NAMALWA (cell line): ENCODE results near the gene ENDOD1.
"Not testable (repeated sequence)": the region's sequence is repeated elsewhere in the genome, so short reads cannot be mapped to it uniquely, and the experiment has no call there.

ENCODE experiments used
- DNase-seq: peaks from one replicate; pipeline ENCODE4 v3.0.0-alpha.2; 2015; ENCODE audit warnings: low spot score

ENDOD1 gene

DNA sequence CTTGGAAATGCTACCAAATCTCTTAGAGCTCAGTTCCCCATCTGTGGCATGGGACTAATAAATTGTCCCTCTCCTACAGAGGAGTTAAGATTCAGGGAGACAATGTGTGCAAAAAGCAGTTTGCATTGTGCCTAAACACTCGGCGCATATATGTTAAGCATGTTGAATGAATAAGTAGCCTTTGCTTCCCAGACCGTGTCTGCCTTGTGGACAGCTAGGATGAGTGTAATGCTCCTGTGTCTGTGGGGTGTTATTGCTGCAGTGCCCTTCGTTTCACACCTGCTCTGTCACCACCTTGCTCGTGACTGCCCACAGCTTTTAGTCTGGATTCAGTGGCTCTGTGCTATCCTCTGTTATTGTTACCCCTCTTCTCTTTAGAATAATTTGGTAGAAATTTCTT is 14.1 kb downstream of the ENDOD1 start:
- DNase-seq = no peak

DNA sequence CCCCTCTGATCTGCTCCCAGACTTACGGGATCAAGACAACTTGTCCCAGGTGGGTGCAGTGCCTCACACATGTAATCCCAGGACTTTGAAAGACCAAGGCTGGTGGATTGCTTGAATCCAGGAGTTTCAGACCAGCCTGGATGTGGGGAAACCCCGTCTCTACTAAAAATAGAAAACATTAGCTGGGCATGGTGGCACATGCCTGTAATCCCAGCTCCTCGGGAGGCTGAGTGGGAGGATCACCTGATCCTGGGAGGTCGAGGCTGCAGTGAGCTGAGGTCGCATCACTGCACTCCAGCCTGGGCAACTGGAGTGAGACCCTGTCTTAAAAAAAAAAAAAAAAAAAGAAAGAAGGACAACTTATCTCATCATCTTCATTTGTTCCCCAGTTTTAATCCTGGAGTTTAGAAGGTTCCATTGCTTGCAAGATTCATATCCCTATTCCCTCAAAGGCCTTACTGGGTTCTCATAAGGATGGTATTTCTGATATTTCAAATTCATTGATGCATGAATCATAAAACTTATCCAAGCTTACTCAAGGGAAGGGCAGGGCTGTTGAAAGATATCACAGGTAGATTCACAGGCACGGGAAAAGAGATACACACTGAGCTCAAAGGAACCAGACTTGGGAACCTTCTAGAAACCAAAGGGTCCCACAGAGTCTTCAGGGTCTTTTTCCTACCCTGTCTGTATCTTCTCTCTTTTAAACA is 14.6 kb downstream of the ENDOD1 start:
- DNase-seq = no peak

DNA sequence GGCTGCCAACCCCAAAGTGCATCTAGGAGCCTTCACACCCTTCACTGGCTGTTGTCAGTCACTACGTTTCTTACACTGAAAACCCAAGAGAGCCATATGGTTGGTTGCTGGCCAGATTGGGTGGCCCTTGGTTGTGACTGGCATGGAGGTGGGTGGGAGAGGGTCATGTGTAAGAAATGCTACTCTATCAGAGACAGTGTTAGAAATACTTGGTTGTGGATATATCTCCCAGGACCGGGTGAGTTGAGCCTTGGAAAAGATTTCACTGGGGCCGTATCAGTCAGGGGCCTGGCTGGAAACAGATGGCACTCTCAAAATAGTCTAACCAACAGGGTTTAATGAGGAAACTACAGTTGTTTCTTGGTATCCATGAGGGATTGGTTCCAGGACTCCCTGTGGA is 15.2 kb downstream of the ENDOD1 start:
- DNase-seq = no peak

DNA sequence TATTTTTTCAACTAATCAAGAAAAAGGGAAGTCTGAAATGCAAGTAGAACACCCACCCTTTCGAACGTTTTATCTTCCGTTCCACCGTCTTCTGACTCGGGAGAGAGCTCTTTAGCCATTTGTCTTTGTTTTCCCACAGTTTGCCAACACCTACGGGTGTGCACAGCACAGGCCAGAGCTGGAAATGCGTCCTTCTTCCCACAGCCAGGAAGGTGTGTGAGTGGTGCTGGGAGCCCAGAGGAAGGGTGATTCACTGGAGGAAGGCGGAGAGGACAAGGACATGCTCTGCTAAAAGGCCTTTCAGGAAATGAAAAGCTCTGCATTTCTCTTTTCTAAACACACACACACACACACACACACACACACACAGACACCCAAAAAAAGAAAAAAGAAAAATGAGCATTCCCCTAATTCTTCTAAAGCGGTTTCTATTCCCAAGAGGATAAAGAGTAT is 18.5 kb downstream of the ENDOD1 start:
- DNase-seq = no peak

DNA sequence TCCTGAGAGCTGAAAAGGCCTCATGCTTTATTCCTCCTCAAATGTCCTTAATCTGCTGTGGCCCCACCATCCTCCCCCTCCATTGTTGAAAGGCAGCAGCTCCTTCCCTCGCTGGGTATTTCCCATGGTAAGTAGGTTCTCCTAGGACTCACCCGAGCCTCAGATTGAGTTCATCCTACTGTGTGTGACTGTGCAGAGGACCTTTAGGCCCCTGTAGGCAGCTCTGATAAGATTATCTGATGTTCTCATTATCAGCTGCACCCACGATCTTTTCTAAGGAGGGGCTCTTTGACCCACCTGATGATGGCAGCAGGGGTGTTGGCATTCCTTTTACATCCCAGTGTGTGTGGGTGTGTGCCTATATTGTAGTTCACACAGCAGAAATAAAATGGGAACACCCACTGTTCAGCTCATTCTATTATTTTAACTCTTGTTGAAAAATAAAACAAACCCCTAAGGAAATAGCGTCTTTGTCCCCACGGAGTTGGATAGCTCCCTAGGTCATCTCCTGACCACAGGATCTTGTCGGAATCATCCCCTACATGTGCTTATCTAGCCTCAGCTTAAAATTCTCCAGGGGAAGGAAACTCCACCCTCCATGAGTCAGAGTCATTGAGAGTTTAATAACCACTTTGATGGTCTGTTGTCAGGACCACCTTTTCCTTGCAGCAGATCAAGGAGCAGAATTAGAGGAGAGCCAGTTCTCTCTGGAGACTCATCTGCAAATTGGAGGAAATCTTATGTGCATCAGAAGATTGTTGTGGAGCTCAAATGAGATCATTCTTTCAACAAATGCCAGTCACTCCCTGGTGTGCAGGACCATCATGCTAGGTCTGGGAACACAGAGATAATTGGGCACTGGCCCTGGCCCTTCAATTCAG is 19.3 kb downstream of the ENDOD1 start:
- no peak for DNase-seq

DNA sequence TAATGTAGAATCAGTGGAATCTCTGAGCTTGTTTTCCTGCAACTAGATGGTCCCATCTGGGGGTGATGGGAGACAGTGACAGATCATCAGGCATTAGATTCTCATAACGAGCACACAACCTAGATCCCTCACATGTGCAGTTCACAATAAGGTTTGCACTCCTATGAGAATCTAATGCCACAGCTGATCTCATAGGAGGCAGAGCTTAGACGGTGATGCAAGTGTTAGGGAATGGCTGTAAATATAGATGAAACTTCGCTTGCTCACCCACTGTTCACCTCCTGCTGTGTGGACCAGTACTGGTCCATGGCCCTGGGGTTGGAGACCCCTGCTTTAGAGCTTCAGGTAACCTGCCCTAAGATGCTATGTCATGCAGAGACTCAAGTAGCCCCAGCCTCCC is 21.8 kb downstream of the ENDOD1 start:
- not testable (repeated sequence) for DNase-seq

DNA sequence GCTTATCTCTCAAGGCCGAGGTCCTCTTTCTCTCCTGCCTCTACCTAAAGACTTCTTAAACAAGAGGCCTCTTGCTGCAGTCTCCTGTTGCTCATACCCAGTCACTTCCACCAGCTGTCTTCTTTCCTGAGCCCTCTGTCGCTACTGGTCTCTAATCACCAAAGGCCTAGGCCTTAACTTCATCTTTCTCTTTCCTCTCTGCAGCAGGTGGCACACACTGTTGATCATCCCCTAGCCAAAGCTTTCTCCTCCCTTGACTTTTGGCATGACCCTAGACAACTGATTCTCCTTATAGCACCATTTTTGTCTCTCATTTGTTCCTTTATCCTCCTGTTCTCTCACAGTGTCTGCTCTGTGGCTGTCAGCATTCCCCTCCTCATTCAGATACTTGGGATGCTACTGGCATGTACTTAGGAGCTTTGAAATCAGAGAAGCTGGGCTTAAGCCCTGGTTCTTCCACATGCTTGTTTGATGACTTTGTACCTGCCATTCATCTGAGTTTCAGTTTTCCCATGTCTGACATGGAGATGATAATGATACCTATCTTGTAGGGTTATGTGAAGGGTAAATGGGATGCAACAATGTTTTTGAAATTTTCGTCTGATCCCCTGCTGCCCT is 22.4 kb downstream of the ENDOD1 start:
- DNase-seq = no peak

DNA sequence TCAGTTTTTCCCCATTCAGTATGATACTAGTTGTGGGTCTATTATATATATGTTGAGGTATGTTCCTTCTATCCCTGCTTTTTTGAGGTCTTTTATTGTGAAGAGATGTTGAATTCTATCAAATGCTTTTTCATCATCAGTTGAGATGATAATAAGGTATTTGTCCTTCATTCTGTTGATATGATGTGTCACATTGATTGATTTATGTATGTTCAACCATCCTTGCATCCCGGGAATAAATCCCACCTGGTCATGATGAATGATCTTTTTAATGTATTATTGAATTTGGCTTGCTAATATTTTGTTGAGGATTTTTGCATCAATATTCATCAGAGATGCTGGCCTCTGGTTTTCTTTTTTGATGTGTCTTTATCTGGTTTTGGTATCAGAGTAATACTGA is 26.0 kb downstream of the ENDOD1 start:
- no peak for DNase-seq

DNA sequence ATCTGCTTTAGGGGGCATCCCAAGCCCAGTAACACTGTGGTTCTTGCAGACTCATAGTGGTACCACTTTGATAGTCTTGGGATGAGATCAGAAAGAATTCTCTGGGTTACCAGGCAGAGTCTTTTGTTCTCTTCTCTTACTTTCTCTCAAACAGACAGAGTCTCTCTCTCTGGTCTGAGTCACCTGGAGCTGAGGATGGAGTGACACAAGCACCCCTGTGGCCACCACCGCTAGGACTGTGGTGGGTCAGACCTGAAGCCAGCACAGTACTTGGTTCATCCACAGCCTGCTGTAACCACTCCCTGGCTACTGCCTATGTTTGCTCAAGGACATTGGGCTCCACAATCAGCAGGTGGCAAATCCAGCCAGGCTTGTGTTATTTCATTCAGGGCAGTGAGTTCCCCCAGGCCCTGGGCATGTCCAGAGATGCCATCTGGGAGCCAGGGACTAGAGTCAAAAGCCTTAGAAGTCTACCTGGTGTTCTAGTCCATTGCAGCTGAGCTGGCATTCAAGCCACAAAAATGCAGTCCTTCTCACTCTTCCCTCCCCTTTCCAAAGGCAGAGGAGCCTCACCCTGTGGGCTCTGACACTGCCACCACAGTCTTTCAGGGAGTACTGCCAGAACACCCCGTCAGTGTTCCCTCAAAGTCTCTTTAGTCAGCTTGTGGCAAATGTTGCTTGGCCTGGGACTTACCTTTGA is 29.9 kb downstream of the ENDOD1 start:
- DNase-seq = no peak

DNA sequence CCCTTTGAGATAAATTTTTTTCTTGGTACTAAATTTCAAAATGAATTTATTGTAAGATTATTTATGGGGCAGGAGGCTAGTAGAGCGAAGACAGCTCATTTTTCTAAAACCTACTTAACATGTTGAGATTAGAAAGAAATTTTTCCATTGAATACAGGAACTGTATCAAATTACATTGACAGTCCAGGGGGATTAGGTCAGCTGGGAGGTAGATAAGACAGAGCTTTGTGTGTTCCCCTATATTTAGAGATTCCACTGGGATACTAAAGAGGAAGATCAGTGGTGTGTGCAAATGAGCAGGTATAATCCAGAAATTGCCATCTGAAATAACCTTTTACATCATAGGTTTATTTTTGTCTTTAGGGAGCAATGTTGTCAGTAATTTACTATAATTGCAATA is 32.1 kb downstream of the ENDOD1 start:
- DNase-seq = no peak

DNA sequence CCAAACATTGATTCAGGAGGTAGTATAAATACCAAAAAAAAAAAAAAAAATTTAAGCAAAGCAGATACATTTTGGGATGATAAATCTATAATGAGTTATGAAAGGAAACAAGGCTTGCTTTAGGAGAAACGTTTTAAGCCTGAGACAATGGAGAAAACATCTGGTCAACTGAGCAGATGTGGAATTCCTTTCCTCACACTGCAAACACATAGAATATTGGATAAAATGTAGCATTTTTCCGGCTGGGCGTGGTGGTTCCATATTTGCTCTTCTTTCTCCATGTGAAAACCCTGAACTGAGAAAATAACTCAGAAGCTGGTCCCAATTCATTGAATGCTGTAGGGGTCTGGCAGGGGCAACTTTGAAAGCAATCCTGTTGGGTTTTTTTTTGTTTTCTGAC is 33.9 kb downstream of the ENDOD1 start:
- no peak for DNase-seq

DNA sequence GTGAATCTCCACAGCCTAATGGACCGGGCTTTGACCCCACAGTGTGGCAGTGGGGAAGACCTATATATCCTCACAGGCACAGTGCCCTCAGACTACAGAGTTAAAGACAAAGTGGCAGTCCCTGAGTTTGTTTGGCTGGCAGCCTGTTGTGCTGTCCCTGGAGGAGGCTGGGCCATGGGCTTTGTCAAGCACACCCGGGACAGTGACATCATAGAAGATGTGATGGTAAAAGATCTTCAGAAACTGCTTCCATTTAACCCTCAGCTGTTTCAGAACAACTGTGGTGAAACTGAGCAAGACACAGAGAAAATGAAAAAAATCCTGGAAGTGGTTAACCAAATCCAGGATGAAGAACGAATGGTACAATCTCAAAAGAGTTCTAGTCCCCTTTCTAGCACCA is 39.0 kb downstream of the ENDOD1 start:
- DNase-seq = no peak

DNA sequence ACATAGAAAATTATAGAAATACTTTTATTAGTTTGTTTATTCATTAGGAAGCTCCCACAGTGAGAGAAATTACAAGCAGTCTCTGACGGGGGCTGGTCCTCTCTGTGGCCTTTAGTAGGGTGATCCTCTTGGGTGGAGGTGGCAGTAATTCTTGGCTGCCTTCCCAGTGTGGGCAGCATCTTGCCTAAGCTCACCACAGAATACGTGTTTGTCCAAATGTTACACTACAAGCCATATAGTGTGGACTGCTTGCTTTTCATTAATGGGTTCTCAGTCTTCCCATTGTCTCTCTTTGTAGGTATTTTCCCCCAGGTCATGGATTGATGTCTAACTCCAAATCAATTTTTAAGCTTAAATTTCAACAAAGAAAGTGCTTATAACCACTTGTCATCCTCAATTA is 43.3 kb downstream of the ENDOD1 start:
- no peak for DNase-seq

DNA sequence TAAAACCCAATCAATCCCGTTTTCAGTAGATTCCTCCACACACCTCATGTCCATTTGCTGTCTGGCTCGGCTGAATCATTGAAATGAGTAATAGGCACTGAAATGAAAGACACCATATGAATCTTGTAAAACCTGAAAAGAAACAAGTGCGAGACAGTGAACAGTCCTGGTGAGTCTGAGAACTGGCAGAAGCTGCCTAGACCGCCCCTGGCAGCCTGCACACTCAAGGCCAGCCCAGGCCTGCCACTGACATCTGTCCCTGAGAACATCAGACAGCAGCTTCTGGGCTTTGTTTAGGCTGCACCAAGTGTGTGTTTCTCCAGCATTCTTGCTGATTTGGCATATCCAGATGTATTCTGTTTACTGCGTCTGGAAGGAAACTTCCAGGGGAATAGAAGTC is 44.8 kb downstream of the ENDOD1 start:
- no peak for DNase-seq

DNA sequence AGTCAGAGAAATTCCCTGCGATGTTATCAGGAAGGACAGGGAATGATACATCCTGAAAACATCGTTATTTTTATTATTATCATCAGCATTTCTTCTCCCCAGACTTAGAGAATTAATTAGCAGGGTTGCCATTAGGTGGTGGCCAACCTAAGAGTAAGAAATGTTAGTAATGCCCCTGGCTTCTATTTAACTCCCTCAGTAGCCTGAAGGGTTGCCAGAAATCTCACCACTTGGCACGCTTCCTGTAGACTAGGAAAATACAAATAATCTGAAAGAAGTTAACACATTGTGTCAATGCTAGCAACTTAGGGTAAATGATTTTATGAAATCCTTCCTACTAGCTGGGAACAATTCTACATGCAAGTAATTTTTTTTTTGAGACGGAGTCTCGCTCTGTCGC is 45.5 kb downstream of the ENDOD1 start:
- DNase-seq = no peak

DNA sequence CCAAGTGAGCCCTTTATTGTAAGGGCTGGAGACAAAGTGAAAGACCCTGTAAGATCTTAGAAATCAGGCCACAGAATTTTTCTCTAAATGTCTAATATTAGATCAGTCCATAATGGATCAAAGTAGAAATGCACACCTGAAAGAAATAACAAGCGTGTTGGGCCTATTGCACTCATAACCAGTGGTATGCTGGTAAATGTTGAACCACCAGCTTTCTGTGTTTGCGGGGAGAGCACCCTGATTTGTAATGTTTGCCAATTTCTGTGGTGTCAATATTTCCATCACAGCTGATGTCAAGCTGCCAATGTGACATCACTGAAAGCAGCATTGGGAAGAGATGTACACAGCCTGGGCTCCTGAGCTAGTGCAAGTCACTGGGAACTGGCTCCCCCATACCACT is 46.2 kb downstream of the ENDOD1 start:
- DNase-seq = no peak

DNA sequence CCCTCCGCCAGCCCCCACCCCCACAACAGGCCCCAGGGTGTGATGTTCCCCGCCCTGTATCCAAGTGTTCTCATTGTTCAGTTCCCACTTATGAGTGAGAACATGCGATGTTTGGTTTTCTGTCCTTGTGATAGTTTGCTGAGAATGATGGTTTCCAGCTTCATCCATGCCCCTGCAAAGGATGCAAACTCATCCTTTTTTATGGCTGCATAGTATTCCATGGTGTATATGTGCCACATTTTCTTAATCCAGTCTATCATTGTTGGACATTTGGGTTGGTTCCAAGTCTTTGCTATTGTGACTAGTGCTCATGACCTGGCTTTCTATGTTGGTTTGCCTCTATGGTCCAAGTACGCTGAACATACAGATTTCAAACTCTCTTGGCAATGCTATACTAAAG is 47.1 kb downstream of the ENDOD1 start:
- not testable (repeated sequence) for DNase-seq

DNA sequence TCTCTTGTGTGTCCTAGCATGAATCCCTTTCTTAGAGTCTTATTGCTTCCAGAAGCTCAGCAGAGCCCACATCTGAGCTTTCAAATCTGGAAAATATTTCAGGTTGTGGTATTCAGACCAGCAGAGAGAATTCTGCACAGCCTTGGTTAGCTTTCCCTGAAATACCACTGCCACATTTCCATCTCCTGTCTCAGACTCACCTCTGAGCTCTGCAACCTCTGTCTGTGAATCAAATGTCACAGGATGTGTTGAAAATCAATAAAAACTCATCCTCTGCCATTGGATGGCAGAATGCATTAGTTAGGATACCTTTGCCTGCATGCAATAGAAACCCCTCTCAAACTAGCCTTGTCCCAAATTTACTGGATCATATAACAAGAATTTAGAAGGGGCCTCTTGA is 47.7 kb downstream of the ENDOD1 start:
- DNase-seq = no peak

DNA sequence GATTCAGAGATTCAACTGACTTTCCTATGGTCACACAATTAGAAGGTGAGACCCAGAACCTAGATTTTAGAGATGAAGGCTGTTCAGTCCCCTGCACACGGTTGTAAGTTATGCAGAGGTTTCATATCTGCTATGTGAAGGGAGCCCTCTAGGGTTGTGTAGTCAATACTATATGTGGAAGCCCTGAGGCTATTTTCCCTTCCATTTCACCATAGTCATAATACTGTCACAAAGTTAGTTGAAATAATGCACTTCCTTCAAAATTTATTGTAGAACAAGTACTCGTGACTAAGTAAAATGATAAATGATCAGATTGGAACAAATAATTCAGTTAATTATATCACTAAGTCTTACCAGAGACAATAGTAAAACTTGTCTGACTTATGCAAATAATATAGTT is 48.8 kb downstream of the ENDOD1 start:
- peak; percentile 42 for DNase-seq

DNA sequence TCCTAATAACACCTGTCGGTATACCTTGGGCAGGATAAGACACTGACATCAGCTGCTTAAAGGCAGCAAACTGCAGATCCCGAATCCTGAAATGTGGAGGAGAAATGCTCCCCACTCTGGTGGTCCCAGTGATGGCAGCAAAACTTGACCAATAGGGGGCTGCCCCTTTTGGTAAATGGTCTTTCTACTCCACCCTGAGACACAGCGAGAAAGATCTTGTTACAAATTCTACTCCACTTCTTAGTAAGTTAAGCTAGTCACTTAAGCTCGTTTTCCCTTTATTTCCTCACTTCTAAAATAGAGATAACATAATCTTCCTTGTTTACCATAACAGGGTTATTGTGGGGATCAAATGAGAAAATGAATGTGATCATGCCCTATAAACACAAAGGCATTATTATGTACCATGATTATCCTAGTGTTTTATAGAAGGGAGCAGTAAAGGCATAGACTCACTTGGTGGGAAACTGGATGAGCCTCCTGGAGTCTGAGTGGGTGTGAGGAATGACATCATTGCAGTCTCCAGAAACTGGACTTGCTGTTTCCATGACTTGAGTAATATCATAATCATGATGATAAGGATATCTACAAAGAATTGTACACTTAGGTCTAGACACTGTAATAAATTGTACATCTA is 50.9 kb downstream of the ENDOD1 start:
- DNase-seq = no peak

DNA sequence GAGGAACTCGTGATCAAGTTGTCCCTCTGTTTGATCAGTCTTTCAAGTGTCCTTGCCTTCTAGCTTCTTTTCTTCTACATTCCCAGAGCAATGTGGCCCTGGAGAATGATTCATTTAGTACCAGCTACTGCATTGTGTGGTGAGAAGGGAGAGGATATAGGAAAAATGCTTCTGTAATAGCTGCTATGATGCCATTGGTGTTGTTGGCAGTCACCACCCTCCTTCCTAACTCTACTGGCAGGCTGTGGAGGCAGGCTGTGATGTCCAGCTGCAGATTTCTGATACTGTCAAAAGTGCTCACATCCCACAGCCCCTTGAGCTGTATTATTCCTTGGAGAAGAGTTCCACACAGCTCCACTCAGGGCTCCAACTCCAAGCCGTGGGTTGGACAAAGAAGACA is 52.8 kb downstream of the ENDOD1 start:
- no peak for DNase-seq

DNA sequence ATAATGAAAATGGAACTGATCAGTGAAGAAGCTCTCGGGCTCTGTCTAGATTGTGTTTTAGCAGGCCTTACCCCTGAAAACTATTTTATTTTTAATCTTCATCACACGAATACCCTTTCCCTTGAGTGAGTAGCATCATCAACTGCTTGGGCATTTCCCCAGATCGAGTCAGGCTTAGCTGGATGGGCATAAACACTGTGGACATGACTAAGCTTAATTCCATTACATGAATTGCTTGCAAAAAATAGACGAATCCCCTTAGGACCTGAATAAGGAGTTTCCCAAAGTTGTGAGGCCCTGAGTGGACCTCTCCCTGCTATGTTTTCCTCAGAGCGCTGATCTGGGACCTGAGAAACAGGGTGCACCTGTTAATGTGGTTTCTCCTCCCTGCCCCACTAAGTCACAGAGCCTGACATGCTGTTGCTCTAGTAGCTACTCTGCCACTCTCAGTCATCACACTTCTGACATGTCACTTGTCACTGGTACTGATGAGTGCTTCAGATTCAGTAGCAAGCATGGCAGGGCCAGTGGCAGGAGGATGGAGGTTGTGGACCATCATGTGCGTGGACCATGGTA is 53.5 kb downstream of the ENDOD1 start:
- DNase-seq = no peak
